ENCODE results near the gene ZNF652. TPM values are rescaled to one million over a fixed set of nuclear protein-coding genes. Genes with fewer than 3 reads are reported as not detected.
A peak's percentile ranks its signal among the peaks of the same experiment; 100 is the strongest.

Gene ZNF652
- total RNA-seq, 1 experiment from 2014 or later: 92.6 TPM

GRCh38 chr17:49364119-49364518, 2.1 kb upstream of the ZNF652 start:
- intact Hi-C loops (cut with micrococcal nuclease; ENCODE audit: unreplicated experiment): loop anchor here (5.0 kb wide), 1 partner anchor 1317 kb away; the partner anchor contains the start of gene NFE2L1
- peaks cover 17% of the 10 kb centered on the region for H3K4me1 Mint-ChIP-seq (ENCODE audit: low read depth, unreplicated experiment)
- no TSS peak for BruUV-seq (replicated peaks)
- H3K4me3 Mint-ChIP-seq (ENCODE audit: unreplicated experiment): no peak overlapping the region
- TF ChIP-seq CTCF (IDR thresholded peaks at IDR 0.05; ENCODE audit: insufficient read depth in 1 of 2, low read depth in 1 of 2, low read length in 1 of 2, severe bottlenecking in 1 of 2, unreplicated experiment in 1 of 2): peak in 1 of 2 experiments; percentile 23
- H3K27me3 ChIP-seq (replicated peaks; ENCODE audit: control insufficient read depth, insufficient read depth, low read length): no peaks in the 10 kb centered on the region
- H3K4me1 ChIP-seq: peaks cover 15% of the 10 kb centered on the region
- H3K27me3 Mint-ChIP-seq (ENCODE audit: insufficient read depth, unreplicated experiment): no peaks in the 10 kb centered on the region
- no peaks in the 10 kb centered on the region for H3K36me3 ChIP-seq (ENCODE audit: control insufficient read depth, insufficient read depth, low read length)
- CTCF ChIA-PET: interaction anchor here (0.8 kb wide), 1 partner anchor 17 kb away, joined by 3 read pairs; no protein-coding TSS in a partner anchor
- no peaks in the 10 kb centered on the region for H3K9me3 Mint-ChIP-seq (ENCODE audit: unreplicated experiment)
- peaks cover 14% of the 10 kb centered on the region for H3K36me3 Mint-ChIP-seq (ENCODE audit: insufficient read depth, unreplicated experiment)
- POLR2A ChIA-PET: no interaction called here
- no peak overlapping the region for H3K4me3 ChIP-seq (ENCODE audit: low read depth, low read length)
- peak in 1 of 2 experiments; percentile 28 for DNase-seq
- H3K27ac Mint-ChIP-seq (ENCODE audit: unreplicated experiment): no peak overlapping the region
- no peaks in the 10 kb centered on the region for H3K9me3 ChIP-seq

- H3K4me3 Mint-ChIP-seq (ENCODE audit: unreplicated experiment): peak overlapping the region; percentile 77
- no peak overlapping the region for H3K27ac Mint-ChIP-seq (ENCODE audit: unreplicated experiment)
- Histone ChIP-seq H3K4me3 (ENCODE audit: low read depth, low read length) (peak overlapping the region; percentile 64), H3K4me1 (peaks cover 19% of the 10 kb centered on the region), H3K9me3 (no peaks in the 10 kb centered on the region), H3K27me3 (replicated peaks; ENCODE audit: control insufficient read depth, insufficient read depth, low read length) (no peaks in the 10 kb centered on the region), H3K36me3 (ENCODE audit: control insufficient read depth, insufficient read depth, low read length) (no peaks in the 10 kb centered on the region)
- no peaks in the 10 kb centered on the region for H3K9me3 Mint-ChIP-seq (ENCODE audit: unreplicated experiment)
- POLR2A ChIA-PET: interaction anchor here (0.6 to 1.0 kb wide), 2 partner anchors 50 to 51 kb away, joined by 4 to 10 read pairs; partner anchors contain the start of gene PHB1
- CTCF ChIA-PET: interaction anchor here (0.5 to 1.5 kb wide), 5 partner anchors 8 to 45 kb away, joined by 3 to 8 read pairs (median 3); no protein-coding TSS in a partner anchor
- no peaks in the 10 kb centered on the region for H3K27me3 Mint-ChIP-seq (ENCODE audit: insufficient read depth, unreplicated experiment)
- no TSS peak for BruUV-seq (replicated peaks)
- H3K4me1 Mint-ChIP-seq (ENCODE audit: low read depth, unreplicated experiment): peaks cover 21% of the 10 kb centered on the region
- intact Hi-C loops (cut with micrococcal nuclease; ENCODE audit: unreplicated experiment): loop anchor here (5.0 kb wide), 1 partner anchor 1316 kb away; the partner anchor contains the start of gene NFE2L1
- peaks cover 14% of the 10 kb centered on the region for H3K36me3 Mint-ChIP-seq (ENCODE audit: insufficient read depth, unreplicated experiment)
- no peak for TF ChIP-seq CTCF (IDR thresholded peaks at IDR 0.05; ENCODE audit: insufficient read depth in 1 of 2, low read depth in 1 of 2, low read length in 1 of 2, severe bottlenecking in 1 of 2, unreplicated experiment in 1 of 2)
- DNase-seq: peak in 1 of 2 experiments; percentile 30
Measured at GRCh38 chr17:49363251-49363650, 1.2 kb upstream of the ZNF652 start.

- DNase-seq: no peak
- Mint-ChIP-seq H3K27ac (ENCODE audit: unreplicated experiment) (peak overlapping the region; percentile 52), H3K9me3 (ENCODE audit: unreplicated experiment) (no peaks in the 10 kb centered on the region), H3K4me3 (ENCODE audit: unreplicated experiment) (peak overlapping the region; percentile 77), H3K4me1 (ENCODE audit: low read depth, unreplicated experiment) (peaks cover 24% of the 10 kb centered on the region), H3K27me3 (ENCODE audit: insufficient read depth, unreplicated experiment) (no peaks in the 10 kb centered on the region), H3K36me3 (ENCODE audit: insufficient read depth, unreplicated experiment) (peaks cover 14% of the 10 kb centered on the region)
- H3K27me3 ChIP-seq (replicated peaks; ENCODE audit: control insufficient read depth, insufficient read depth, low read length): no peaks in the 10 kb centered on the region
- ChIA-PET CTCF (interaction anchor here (0.5 to 1.5 kb wide), 18 partner anchors 8 to 1405 kb away, joined by 3 to 8 read pairs (median 4); partner anchors contain the start of gene PRR15L), POLR2A (interaction anchor here (0.5 to 1.0 kb wide), 7 partner anchors 22 to 537 kb away, joined by 3 to 19 read pairs (median 4); partner anchors contain the start of genes PHB1 and SNF8)
- H3K9me3 ChIP-seq: no peaks in the 10 kb centered on the region
- intact Hi-C loops (cut with micrococcal nuclease; ENCODE audit: unreplicated experiment): loop anchor here (1.0 to 5.0 kb wide), 3 partner anchors 47 to 1315 kb away; partner anchors contain the start of genes NFE2L1 and PHB1
- TSS peak; percentile 84 for BruUV-seq (replicated peaks)
- TF ChIP-seq CTCF (IDR thresholded peaks at IDR 0.05; ENCODE audit: insufficient read depth in 1 of 2, low read depth in 1 of 2, low read length in 1 of 2, severe bottlenecking in 1 of 2, unreplicated experiment in 1 of 2): no peak
- peaks cover 24% of the 10 kb centered on the region for H3K4me1 ChIP-seq
- peak overlapping the region; percentile 64 for H3K4me3 ChIP-seq (ENCODE audit: low read depth, low read length)
- no peaks in the 10 kb centered on the region for H3K36me3 ChIP-seq (ENCODE audit: control insufficient read depth, insufficient read depth, low read length)
Measured at GRCh38 chr17:49362723-49363117, 670 bp upstream of the ZNF652 start.
